Activated B cell treated with CpG ODN at 0.5 μM for 24 hours (primary cell): ENCODE results near the gene FCHSD2. TPM values are rescaled to one million over a fixed set of nuclear protein-coding genes. Genes with fewer than 3 reads are reported as not detected.

Source experiments
- ATAC-seq: fragments of 200-7000 bp; cut with Tn5 transposase; one replicate; pipeline ENCODE4 v1.10.0; 2021; ENCODE audit warnings: low read depth, mild to moderate bottlenecking, moderate library complexity
- CTCF ChIA-PET: fragments of 350-600 bp; sonication (Branson Sonifier 250); formaldehyde crosslinking; loops from one replicate; lab custom pipeline; 2021; ENCODE audit warnings: antibody characterized with exemption; lab: Charles Lee
- POLR2A ChIA-PET: fragments of 350-600 bp; sonication (Branson Sonifier 250); formaldehyde crosslinking; loops from one replicate; lab custom pipeline; 2021; ENCODE audit warnings: antibody characterized with exemption; lab: Charles Lee
- DNase-seq: peaks from one replicate; pipeline ENCODE4 v3.0.0; 2022
- H3K27ac Mint-ChIP-seq: one replicate; pipeline ENCODE4 v1.8.0; 2020; ENCODE audit warnings: mixed read lengths
- H3K27me3 Mint-ChIP-seq: one replicate; pipeline ENCODE4 v1.8.0; 2021; ENCODE audit warnings: mixed read lengths
- H3K36me3 Mint-ChIP-seq: one replicate; pipeline ENCODE4 v1.8.0; 2021; ENCODE audit warnings: low read depth, mixed read lengths
- H3K4me1 Mint-ChIP-seq: one replicate; pipeline ENCODE4 v1.8.0; 2021; ENCODE audit warnings: mixed read lengths
- H3K4me3 Mint-ChIP-seq: one replicate; pipeline ENCODE4 v1.8.0; 2020; ENCODE audit warnings: mild to moderate bottlenecking, mixed read lengths
- H3K9me3 Mint-ChIP-seq: one replicate; pipeline ENCODE4 v1.8.0; 2020; ENCODE audit warnings: mixed read lengths
- CTCF ChIP-seq: fragments of 200-600 bp; IDR thresholded peaks from one replicate; pipeline ENCODE4 v1.8.0; 2022; ENCODE audit warnings: antibody characterized with exemption, mild to moderate bottlenecking
- intact Hi-C: fragments of 100-400 bp; cut with micrococcal nuclease; formaldehyde crosslinking; loops from one replicate; pipeline ENCODE4 v1.15.1; 2024
- total RNA-seq: library from RNA; stranded (reverse); gene quantifications from 2 replicates; pipeline ENCODE4 v1.2.3, GENCODE V29; 2022

Gene FCHSD2
- total RNA-seq, 1 donor from 2014 or later = 207 TPM

DNA sequence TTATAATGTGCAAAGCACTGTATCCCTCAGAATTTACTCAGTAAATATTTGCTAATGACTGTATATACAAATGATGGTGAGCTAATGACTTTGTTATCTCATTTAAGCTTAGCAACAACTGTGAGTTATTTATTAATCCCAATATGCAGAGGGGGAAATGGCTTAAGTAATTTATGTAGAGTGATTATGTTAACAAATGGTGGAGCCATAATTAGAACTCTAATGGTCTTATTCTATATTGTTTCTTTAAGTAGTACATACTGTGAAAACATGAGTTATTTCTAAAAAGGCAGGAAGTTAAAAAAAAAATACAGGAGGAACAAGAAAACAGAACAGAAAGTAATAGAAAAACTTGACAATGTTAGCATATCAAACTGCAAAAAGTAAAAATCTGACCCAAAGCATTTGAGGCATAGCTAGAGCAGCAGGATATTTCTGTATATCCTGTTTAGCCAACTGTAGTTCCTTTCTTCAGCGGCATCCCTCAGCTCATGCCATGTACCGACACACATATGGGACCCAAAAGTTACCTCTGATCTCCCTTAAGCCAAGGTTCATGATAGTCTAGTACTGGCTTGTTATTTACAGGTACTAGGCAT, 94.2 kb downstream of the FCHSD2 start:
- intact Hi-C loops = loop anchor here (2.0 to 5.0 kb wide), 4 partner anchors 46 to 311 kb away; partner anchors contain the start of gene FCHSD2
- ChIA-PET CTCF (interaction anchor here (0.7 to 2.9 kb wide), 3 partner anchors 95 to 334 kb away, joined by 4 to 17 read pairs (median 5); partner anchors contain the start of gene FCHSD2), POLR2A (interaction anchor here (0.7 to 2.5 kb wide), 7 partner anchors 10 to 130 kb away, joined by 3 to 18 read pairs (median 4); partner anchors contain the start of gene FCHSD2)
- no peak for DNase-seq
- no peaks in the 10 kb centered on the region for H3K9me3 Mint-ChIP-seq
- H3K27ac Mint-ChIP-seq = peak overlapping the region; percentile 93
- peak overlapping the region; percentile 64 for H3K4me3 Mint-ChIP-seq
- peaks cover 18% of the 10 kb centered on the region for H3K36me3 Mint-ChIP-seq
- H3K4me1 Mint-ChIP-seq = peaks cover 74% of the 10 kb centered on the region
- H3K27me3 Mint-ChIP-seq = no peaks in the 10 kb centered on the region
- TF ChIP-seq CTCF = no peak
- peak; percentile 85 for ATAC-seq

DNA sequence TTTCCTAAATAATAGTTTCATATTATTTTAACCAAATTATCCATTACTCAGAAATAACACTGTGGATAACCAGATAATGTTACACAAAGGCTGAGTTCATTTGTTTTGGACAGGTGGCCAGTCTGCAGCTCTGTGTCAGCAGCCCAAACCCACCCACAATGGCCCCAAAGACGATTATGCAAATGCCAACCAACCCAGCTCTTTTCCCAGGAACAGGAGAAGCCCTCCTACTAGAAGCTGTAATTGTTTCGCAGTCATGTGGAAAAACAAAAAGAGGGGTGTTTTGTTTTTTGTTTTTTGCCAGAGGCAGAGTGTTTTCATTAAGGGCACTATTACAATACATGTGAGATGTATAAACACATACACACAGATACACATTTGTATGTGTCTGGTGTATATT, 102.1 kb downstream of the FCHSD2 start:
- ChIA-PET CTCF (no interaction called here), POLR2A (no interaction called here)
- H3K4me1 Mint-ChIP-seq = peaks cover 64% of the 10 kb centered on the region
- DNase-seq = no peak
- H3K4me3 Mint-ChIP-seq = no peak overlapping the region
- intact Hi-C loops = no loop called here
- TF ChIP-seq CTCF = no peak
- H3K27me3 Mint-ChIP-seq = no peaks in the 10 kb centered on the region
- H3K36me3 Mint-ChIP-seq = peaks cover 65% of the 10 kb centered on the region
- H3K9me3 Mint-ChIP-seq = peaks cover 4% of the 10 kb centered on the region
- ATAC-seq = no peak
- peak overlapping the region; percentile 19 for H3K27ac Mint-ChIP-seq

- ATAC-seq (no peak), DNase-seq (no peak)
- ChIA-PET CTCF (interaction anchor here (0.9 kb wide), 1 partner anchor 22 kb away, joined by 3 read pairs; no protein-coding TSS in a partner anchor), POLR2A (no interaction called here)
- H3K4me3 Mint-ChIP-seq = no peak overlapping the region
- no peaks in the 10 kb centered on the region for H3K27me3 Mint-ChIP-seq
- intact Hi-C loops = loop anchor here (2.0 kb wide), 1 partner anchor 16 kb away; no protein-coding TSS in a partner anchor
- peaks cover 61% of the 10 kb centered on the region for H3K4me1 Mint-ChIP-seq
- peak overlapping the region; percentile 68 for H3K27ac Mint-ChIP-seq
- TF ChIP-seq CTCF = no peak
- peaks cover 3% of the 10 kb centered on the region for H3K9me3 Mint-ChIP-seq
- peaks cover 61% of the 10 kb centered on the region for H3K36me3 Mint-ChIP-seq
Measured at GRCh38 chr11:73034777-73035176, 107.3 kb downstream of the FCHSD2 start.

- no peaks in the 10 kb centered on the region for H3K27me3 Mint-ChIP-seq
- peaks cover 3% of the 10 kb centered on the region for H3K9me3 Mint-ChIP-seq
- intact Hi-C loops = loop anchor here (2.0 kb wide), 1 partner anchor 16 kb away; no protein-coding TSS in a partner anchor
- no peak overlapping the region for H3K4me3 Mint-ChIP-seq
- CTCF ChIA-PET = interaction anchor here (0.9 kb wide), 1 partner anchor 22 kb away, joined by 3 read pairs; no protein-coding TSS in a partner anchor
- H3K4me1 Mint-ChIP-seq = peaks cover 65% of the 10 kb centered on the region
- no peak for ATAC-seq
- POLR2A ChIA-PET = no interaction called here
- H3K27ac Mint-ChIP-seq = peak overlapping the region; percentile 68
- DNase-seq = no peak
- peaks cover 65% of the 10 kb centered on the region for H3K36me3 Mint-ChIP-seq
- no peak for TF ChIP-seq CTCF
Measured at GRCh38 chr11:73034331-73034730, 107.8 kb downstream of the FCHSD2 start.

- peak overlapping the region; percentile 56 for H3K27ac Mint-ChIP-seq
- H3K27me3 Mint-ChIP-seq = no peaks in the 10 kb centered on the region
- no peak overlapping the region for H3K4me3 Mint-ChIP-seq
- DNase-seq (no peak), ATAC-seq (no peak)
- peaks cover 71% of the 10 kb centered on the region for H3K36me3 Mint-ChIP-seq
- peaks cover 64% of the 10 kb centered on the region for H3K4me1 Mint-ChIP-seq
- peaks cover 21% of the 10 kb centered on the region for H3K9me3 Mint-ChIP-seq
- POLR2A ChIA-PET = no interaction called here
- CTCF ChIA-PET = no interaction called here
- TF ChIP-seq CTCF = no peak
- intact Hi-C loops = no loop called here
Measured at GRCh38 chr11:73030130-73030529, 112.0 kb downstream of the FCHSD2 start.
